HG03565 (cell line): ENCODE measurements around the gene ERBB4.
A peak's percentile ranks its signal among the peaks of the same experiment; 100 is the strongest.
"Not testable (repeated sequence)": the region's sequence is repeated elsewhere in the genome, so short reads cannot be mapped to it uniquely, and the experiment has no call there.

ENCODE experiments used
- ATAC-seq: cut with Tn5 transposase; IDR thresholded peaks from one replicate; pipeline ENCODE4 v1.9.1; 2021; ENCODE audit warnings: mild to moderate bottlenecking, moderate library complexity; ENCODE audit not compliant: unreplicated experiment

Gene ERBB4

DNA sequence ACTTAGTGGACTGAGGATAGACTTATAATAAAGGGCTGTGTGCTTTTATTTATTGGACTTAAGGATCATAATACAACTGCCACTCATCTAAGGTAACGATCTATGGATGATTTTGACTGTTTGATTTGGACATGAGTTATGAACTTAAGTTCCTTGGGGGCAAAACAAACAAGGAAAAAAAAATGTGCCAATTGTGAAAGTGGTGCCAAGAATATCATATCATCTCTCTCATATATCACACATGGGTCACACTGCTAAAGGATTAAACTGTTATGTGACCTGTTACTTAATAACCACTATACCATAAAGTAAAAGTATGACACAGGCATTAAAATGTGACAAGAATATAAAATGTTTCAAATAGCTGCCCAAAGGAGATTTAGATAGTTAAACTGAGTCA lies 886.3 kb downstream of the ERBB4 start:
- ATAC-seq, result no peak

DNA sequence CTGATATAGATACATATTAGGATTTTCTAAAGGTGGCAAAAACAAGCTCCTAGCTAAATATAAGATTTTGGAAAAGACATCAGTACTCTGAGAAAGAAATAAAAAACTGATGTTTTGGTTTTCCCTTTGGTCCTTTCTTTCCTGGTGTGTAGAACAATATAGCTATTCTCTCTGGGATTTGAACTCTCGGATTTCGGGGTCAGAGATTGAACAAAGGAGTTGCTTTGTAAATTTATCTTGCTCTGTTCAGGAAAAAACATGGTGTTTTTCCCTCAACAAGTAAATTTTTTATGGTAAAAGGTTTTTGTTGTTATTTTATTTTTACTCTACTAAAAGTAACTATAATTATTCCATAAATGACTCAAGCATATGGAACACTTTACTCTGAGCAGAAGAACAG lies 889.3 kb downstream of the ERBB4 start:
- no peak for ATAC-seq

DNA sequence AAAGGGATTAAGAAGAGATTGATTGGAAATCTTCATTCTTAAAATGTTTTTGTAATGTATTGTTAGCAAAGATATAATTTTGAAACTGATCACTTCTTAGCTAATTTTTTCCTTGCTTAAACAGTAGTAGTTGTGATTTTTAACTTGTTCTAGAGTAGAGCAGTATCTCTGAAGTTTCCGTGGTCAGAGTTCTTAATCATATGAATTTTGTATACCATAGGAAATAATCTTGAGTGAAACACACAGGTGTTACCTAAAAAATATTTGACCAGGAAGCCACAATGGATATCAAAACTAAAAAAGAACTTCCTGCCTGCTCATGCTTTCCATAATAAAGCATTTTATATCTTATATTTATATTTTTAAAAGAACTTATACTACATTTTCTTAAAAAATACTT lies 907.1 kb downstream of the ERBB4 start:
- no peak for ATAC-seq

- ATAC-seq, result no peak
Observed at GRCh38 chr2:211623096-211623495, 915.5 kb downstream of the ERBB4 start.

DNA sequence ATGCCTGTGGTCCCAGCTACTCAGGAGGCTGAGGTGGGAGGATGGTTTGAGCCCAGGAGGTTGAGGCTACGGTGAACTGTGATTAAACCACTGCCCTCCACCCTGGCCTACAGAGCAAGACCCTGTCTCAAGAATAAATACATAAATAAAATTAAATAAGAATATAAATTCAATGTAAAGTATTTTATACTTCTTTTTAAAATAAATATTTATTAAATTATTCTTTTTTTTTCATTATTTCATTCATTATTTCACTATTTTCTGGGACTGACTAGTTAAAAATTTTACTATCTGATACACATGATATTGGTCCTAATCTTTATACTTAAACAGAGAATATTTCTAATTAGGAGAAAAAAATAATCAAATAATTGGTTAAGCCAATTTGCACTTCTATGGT lies 917.6 kb downstream of the ERBB4 start:
- no peak for ATAC-seq

DNA sequence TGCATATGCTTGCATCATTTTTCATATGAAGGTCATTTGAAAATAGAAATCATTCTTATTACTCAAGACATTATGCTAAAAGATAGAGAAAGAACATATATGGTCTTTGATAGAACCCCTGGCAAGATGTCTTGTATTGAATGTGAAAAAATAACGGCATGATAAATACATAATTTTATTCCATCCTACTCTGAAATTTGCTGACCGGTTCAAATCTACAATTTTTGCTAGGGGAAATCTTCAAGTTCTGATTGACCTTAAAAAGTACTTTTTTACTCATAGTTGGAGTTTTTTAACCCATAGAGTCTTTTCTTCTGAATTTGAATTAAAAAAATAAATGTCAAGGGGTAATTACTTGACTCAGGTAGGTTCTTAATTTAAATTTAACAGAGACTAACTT lies 920.8 kb downstream of the ERBB4 start:
- no peak for ATAC-seq

DNA sequence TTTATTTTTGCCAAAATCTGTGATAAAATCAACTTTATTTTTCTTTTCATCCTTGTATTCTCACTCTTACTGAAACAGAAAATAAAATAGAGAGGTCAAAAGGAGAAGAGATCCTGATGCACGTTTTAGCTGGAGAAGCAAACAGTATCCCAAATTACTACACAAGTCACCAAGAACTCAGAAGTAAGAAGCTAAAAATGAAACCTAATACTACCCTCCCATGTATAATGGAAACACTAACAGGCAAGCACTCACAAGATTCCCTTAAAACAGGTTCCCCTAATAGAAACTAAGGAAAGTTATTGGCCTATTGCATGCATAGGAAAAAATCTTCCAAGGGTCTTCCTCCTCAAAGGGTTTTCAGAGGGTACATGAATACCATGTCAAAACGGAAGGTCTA lies 927.0 kb downstream of the ERBB4 start:
- ATAC-seq, result no peak

- peak; percentile 77 for ATAC-seq
Observed at GRCh38 chr2:211611061-211611518, 927.5 kb downstream of the ERBB4 start.

DNA sequence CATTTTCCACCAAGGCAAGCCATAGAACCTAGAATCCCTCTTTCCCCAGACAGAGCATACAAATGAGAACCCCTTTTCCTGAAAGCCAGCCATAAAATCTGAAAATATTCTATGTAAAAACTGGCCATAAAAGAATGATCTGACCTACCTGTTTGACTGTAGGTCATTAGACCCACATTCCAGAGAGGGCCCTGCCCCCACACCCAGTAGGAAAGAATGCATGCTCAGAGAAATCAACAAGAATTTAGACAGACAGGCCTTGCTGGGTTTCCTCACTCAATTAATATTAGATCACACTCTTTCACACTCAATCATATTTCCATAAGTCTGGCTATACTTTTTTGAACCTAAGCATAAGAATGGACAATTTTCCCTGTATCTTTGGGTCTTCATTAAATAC lies 929.5 kb downstream of the ERBB4 start:
- no peak for ATAC-seq

GRCh38 chr2:211599146-211599545 lies 939.5 kb downstream of the ERBB4 start:
- ATAC-seq, result no peak

- ATAC-seq, result no peak
Observed at GRCh38 chr2:211598238-211598637, 940.4 kb downstream of the ERBB4 start.

DNA sequence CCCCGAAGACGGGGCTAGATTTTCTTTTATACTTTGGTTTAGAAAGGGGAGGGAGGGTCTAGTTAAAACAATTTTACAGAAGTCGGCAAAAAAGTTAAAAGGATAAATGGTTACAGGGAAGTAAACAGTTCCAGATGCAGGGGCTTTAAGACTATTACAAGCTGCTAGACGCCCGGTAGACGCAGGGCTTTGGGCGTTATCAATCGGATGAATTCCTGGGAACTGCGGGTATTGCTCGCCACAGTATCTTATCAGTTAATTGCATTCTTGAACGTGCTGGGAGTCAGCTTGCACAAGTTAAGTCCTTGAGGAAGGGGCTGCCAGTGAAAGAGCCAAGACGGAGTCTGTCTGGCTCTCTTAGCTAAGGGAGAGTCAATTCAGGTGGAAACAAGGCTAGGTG lies 946.6 kb downstream of the ERBB4 start:
- not testable (repeated sequence) for ATAC-seq

DNA sequence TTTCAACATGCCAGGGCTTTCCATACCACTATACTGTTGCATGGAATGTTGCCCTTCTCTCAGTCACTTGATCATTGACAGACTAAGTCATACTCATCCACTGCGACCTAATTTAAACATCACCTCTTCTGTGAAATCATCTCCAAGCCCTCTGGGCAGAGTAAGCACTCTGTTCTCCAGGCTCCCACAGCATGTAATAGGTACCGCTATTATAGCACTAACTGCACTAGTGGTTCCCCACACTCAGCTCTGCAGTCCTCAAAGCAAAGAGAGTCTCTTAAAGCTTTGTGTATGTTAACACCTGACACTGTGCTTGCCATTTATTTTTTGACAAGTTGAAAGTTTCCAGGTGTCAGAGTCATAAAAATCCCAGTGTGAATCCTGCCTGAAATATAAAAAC lies 947.2 kb downstream of the ERBB4 start:
- no peak for ATAC-seq

DNA sequence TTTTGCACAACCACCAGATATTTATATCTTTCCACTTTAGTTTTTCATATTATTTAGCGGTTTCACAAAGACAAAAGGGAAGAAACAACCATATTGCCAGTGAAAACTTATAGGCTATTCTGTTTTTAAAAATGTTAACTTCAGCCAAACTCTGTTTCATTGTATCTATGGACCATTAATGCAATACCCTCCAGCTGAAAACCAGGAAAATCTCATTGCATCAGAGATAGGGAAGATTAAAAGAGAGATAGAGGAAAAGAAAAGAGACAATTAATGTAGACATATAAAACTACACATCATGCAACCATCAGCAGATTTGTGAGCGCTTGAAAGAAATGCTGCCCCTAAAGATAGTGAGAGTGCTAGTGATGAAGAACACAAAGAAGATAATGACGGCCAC lies 970.2 kb downstream of the ERBB4 start:
- ATAC-seq, result no peak

DNA sequence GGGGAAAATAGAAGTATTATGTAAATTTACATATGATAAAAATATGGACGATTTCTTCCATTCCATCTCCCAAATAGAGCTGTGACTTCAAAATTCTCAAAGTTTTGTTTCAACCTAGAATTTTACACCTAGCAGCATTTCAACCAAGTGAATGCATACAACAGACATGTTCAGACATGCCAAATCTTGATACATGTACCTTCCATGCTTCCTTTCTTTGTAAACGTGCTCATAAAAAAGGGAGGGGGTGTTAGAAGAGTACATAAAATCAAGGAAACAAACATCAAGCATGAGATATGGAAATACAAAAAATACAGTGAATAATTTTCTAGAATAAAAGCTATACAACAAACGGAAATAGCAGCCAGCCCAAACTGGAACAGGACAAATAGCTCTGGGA lies 974.2 kb downstream of the ERBB4 start:
- no peak for ATAC-seq

DNA sequence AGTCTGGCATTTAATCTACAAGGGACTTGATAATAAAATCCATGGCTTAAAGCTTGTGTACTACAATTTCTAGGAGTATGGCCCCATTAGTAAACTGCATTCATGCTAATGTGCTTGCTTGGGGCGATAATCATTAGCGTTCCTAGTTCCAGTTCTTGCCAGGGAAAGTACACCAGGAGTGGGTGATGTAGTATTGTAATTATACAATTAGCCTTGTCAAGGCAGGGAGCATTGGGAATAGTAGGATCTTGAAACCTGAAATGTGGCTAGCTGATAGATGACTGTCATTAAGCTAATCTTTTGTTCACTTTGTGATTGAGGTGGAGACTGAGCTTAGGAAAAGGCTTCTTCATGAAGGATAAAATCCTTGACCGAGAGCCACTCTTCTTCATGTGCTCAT lies 993.0 kb downstream of the ERBB4 start:
- ATAC-seq, result no peak

DNA sequence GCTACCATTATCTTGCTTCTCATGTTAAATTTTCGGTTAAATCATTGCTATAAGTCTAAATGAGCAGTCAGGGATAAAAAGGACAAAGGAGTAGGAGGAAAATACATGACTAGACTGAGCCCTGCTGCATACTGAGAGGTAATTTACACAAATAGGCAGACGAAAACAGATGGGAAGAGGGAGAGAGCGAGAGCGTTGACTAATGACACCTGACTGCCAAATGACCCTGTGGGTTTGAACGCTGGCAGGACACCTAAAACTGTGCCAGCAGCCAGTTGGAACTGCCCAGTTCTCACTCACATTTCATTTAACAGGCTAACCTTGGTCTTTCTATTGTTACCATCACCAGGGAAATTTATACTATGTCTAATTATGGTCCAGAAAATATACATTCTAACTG lies 1004.0 kb downstream of the ERBB4 start:
- ATAC-seq, result no peak

DNA sequence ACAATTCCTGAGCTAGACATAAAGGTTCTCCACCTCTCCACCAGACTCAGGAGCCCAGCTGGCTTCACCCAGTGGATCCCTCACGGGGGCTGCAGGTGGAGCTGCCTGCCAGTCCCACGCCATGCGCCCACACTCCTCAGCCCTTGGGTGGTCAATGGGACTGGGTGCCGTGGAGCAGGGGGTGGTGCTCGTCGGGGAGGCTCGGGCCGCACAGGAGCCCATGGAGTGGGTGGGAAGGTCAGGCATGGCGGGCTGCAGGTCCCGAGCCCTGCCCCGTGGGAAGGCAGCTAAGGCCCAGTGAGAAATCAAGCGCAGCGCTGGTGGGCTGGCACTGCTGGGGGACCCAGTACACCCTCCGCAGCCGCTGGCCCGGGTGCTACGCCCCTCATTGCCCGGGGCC lies 1014.4 kb downstream of the ERBB4 start:
- ATAC-seq, result not testable (repeated sequence)

GRCh38 chr2:211516537-211516936 lies 1022.1 kb downstream of the ERBB4 start:
- ATAC-seq, result no peak

- no peak for ATAC-seq
Observed at GRCh38 chr2:211514049-211514448, 1024.6 kb downstream of the ERBB4 start.

- no peak for ATAC-seq
Observed at GRCh38 chr2:211513446-211513845, 1025.2 kb downstream of the ERBB4 start.

DNA sequence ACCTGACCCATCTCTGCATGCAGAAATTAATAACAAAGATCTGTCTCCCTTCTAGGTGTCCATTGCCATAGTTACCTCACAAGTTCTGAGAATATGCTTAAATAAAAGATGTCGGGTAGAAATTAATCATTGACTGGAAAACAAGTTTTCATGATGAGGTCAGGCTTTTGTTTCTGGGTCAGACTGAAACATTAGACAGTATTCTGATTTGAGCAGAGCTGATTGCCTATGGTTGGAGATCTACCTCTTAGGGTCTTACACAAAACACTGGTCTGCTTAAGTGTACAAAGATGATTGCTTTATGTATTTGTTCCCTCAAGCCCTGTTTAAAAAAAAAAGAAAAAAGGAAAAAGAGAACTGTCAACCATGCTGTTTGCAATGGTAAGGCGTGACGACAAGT lies 1025.8 kb downstream of the ERBB4 start:
- ATAC-seq, result no peak

DNA sequence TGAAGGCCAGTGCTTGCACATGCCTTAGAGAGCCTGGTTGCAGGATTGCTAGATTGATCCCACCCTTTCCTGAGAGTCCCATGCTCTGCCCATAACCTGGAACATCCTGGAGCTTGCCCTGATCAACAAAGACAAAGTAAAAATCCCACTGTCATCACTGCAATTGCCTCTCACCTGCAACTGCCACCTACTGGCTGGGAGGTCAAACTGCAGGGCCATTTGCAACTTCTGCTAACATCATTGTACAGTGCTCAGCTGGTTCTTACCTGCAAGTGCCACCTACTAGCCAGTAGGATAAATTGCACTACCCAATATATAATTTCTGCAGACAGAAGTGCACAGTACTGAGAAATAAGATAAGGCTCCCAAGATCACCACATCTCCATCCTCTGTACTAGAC lies 1034.7 kb downstream of the ERBB4 start:
- ATAC-seq, result peak; percentile 64

DNA sequence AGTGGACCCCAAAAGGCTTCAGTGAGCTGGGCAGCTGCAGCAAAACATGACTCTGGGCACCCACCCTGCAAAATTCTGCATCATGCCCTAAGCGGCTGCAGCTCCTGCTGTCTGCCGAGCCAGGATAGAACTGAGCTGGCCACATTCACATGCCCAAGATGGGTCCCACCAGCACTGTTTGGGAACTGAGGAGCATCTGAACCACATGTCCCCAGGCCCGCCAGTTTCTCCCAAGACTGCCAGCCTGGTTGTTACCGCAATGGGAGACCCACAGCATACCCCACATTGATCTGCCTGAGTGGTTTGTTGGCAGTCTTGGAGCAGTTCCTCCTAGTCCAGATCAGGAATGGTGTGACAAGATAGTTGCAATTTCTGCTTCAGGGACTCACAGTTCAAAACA lies 1035.4 kb downstream of the ERBB4 start:
- ATAC-seq, result no peak
